ENCODE data around the gene EHMT2. TPM values are rescaled to one million over a fixed set of nuclear protein-coding genes. Genes with fewer than 3 reads are reported as not detected.
A peak's percentile ranks its signal among the peaks of the same experiment; 100 is the strongest.

EHMT2 gene
- total and polyA plus RNA-seq, 2 of the 8 experiments (the other 6 are each of a cell fraction or from before 2014, with no cell fraction given) = 125 to 177 TPM

DNA sequence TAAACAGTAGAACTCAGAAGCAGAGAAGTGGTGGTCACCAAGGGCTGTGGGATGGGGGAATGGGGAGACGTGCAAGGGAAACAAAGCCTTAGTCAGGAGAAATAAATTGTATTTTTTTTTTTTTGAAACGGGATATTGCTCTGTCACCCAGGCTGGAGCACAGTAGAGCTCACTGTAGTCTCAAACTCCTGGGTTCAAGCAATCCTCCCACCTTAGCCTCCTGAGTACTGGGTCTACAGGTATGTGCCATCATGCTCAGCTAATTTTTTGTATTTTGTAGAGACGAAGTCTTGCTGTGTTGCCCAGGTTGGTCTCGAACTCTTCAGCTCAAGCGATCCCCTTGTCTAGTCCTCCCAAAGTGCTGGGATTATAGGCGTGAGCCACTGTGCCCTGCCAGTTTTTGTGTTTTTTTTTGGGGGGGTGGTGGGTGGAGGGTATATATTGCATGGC, 66.6 kb downstream of the EHMT2 start:
- H2BK5ac ChIP-seq (ENCODE audit: low read depth, low read length) = no peak overlapping the region
- no peak overlapping the region for H2BK12ac ChIP-seq (ENCODE audit: low read depth, low read length)
- no peaks in the 10 kb centered on the region for H3K9me3 ChIP-seq (ENCODE audit: insufficient read depth in 2 of 2, low read depth in 1 of 2, low read length in 1 of 2)
- no peak overlapping the region for H4K5ac ChIP-seq (ENCODE audit: insufficient read length, low read depth, low read length)
- H2AFZ ChIP-seq (ENCODE audit: low read length) = no peak overlapping the region
- H3K9ac ChIP-seq (replicated peaks in 1 of 4; ENCODE audit: extremely low read depth in 1 of 4, low read depth in 3 of 4, low read length in 3 of 4) = peak overlapping the region in 1 of 4 experiments; percentile 69; a peak in 2 of 7 replicates
- no peak overlapping the region for H4K8ac ChIP-seq (ENCODE audit: extremely low read depth, insufficient read depth, low read length)
- peaks cover 0 to 3% of the 10 kb centered on the region in 2 experiments for H4K20me1 ChIP-seq (replicated peaks in 1 of 2; ENCODE audit: control insufficient read depth in 1 of 2, insufficient read depth in 2 of 2, low read length in 2 of 2)
- H3K18ac ChIP-seq (ENCODE audit: extremely low read depth, low read length) = no peak overlapping the region
- H3K79me2 ChIP-seq (ENCODE audit: control insufficient read depth in 1 of 2, insufficient read depth in 2 of 2, low read length in 2 of 2) = peaks cover 6 to 35% of the 10 kb centered on the region in 2 experiments
- peaks cover 0 to 6% (median under 1%) of the 10 kb centered on the region in 4 experiments; a peak in 2 of 8 replicates for H3K36me3 ChIP-seq (ENCODE audit: control insufficient read depth in 2 of 4, insufficient read depth in 4 of 4, low read length in 3 of 4)
- H2BK20ac ChIP-seq (ENCODE audit: low read length) = no peak overlapping the region
- H3K56ac ChIP-seq (replicated peaks; ENCODE audit: insufficient read length, low read depth, low read length) = no peak overlapping the region
- H3K14ac ChIP-seq (ENCODE audit: insufficient read length) = no peak overlapping the region
- H2AK5ac ChIP-seq (ENCODE audit: low read depth, low read length) = no peak overlapping the region
- H3K27me3 ChIP-seq (replicated peaks in 1 of 4; ENCODE audit: control insufficient read depth in 3 of 4, extremely low read depth in 1 of 4, insufficient read depth in 3 of 4, low read length in 3 of 4) = no peaks in the 10 kb centered on the region
- H4K91ac ChIP-seq (replicated peaks; ENCODE audit: insufficient read length, low read length) = no peak overlapping the region
- peaks cover 4 to 7% (median 4%) of the 10 kb centered on the region in 4 experiments; a peak in 6 of 7 replicates for H3K4me1 ChIP-seq (replicated peaks in 1 of 4; ENCODE audit: control insufficient read depth in 3 of 4, insufficient read depth in 4 of 4, low read length in 3 of 4)
- ChIA-PET POLR2A (ENCODE audit: partially characterized antibody) (interaction anchor here (0.8 to 11.4 kb wide), 16 partner anchors 8 to 179 kb away, joined by 3 to 189 read pairs (median 4); partner anchors contain the start of genes BAG6, LSM2, LY6G5C and MPIG6B), CTCF (ENCODE audit: partially characterized antibody) (interaction anchor here (0.8 to 3.5 kb wide), 31 partner anchors 10 to 152 kb away, joined by 3 to 27 read pairs (median 6); partner anchors contain the start of genes LSM2, LY6G5C and MPIG6B)
- H2BK15ac ChIP-seq (ENCODE audit: low read length) = no peak overlapping the region
- no peak overlapping the region for H3K27ac ChIP-seq (ENCODE audit: low read depth, low read length)
- DNase-seq (ENCODE audit: low read depth in 1 of 2, low spot score in 2 of 2) = no peak
- H3K4me2 ChIP-seq (ENCODE audit: insufficient read depth in 1 of 2, low read depth in 2 of 2, low read length in 2 of 2) = peak overlapping the region; percentile 81 to 89
- H3K23me2 ChIP-seq (ENCODE audit: low read depth, low read length) = peaks cover 16% of the 10 kb centered on the region
- WGBS, 2 experiments (ENCODE audit: extremely low coverage in 1 of 2, insufficient coverage in 1 of 2, insufficient read length in 1 of 2, insufficient replicate concordance in 2 of 2, low coverage in 1 of 2, low lambda C conversion rate in 2 of 2, missing lambda C conversion rate in 1 of 2) = 78% methylated on average over 6 of the region's 6 CpGs; no CpG with 5 or more reads in 1 of the 2 experiments
- no peak overlapping the region for H2BK120ac ChIP-seq (replicated peaks; ENCODE audit: low read depth, low read length)
- H3K79me1 ChIP-seq (ENCODE audit: low read depth, low read length) = peaks cover 2% of the 10 kb centered on the region; the same call in 1 of the 2 replicates
- H3K23ac ChIP-seq (ENCODE audit: insufficient read length) = no peak overlapping the region
- H3K4me3 ChIP-seq (ENCODE audit: extremely low read depth in 1 of 4, insufficient read depth in 2 of 4, low read depth in 3 of 4, low read length in 4 of 4) = peak overlapping the region; percentile 60 to 91 (median 80)
- H3K4ac ChIP-seq (replicated peaks; ENCODE audit: insufficient read length, low read depth, low read length) = no peak overlapping the region
- FAIRE-seq = no peak
- TF ChIP-seq RAD21 (IDR thresholded peaks at IDR 0.05 in 1 of 2, conservative IDR thresholded peaks at IDR 0.05 in 1 of 2; ENCODE audit: low read depth in 2 of 2, low read length in 2 of 2) = no peak
- TF ChIP-seq, protein P1, sequence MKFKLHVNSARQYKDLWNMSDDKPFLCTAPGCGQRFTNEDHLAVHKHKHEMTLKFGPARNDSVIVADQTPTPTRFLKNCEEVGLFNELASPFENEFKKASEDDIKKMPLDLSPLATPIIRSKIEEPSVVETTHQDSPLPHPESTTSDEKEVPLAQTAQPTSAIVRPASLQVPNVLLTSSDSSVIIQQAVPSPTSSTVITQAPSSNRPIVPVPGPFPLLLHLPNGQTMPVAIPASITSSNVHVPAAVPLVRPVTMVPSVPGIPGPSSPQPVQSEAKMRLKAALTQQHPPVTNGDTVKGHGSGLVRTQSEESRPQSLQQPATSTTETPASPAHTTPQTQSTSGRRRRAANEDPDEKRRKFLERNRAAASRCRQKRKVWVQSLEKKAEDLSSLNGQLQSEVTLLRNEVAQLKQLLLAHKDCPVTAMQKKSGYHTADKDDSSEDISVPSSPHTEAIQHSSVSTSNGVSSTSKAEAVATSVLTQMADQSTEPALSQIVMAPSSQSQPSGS (IDR thresholded peaks at IDR 0.05; ENCODE audit: low read length) = no peak
- no peak for TF ChIP-seq RNF2 (IDR thresholded peaks at IDR 0.05; ENCODE audit: borderline replicate concordance, low read depth, low read length, missing control alignments, poor library complexity, severe bottlenecking)
- TF ChIP-seq CREB1 (IDR thresholded peaks at IDR 0.05) = no peak
- no peak for TF ChIP-seq ASH2L (IDR thresholded peaks at IDR 0.05; ENCODE audit: low read length)
- TF ChIP-seq POLR2A (IDR thresholded peaks at IDR 0.05; ENCODE audit: control extremely low read depth in 1 of 2, low read depth in 2 of 2, low read length in 2 of 2) = no peak
- no peak for TF ChIP-seq CBX8 (IDR thresholded peaks at IDR 0.05; ENCODE audit: borderline replicate concordance, low read depth, low read length)
- no peak for TF ChIP-seq NANOG (IDR thresholded peaks at IDR 0.05; ENCODE audit: insufficient read depth, low read depth, low read length, poor library complexity, severe bottlenecking)
- no peak for TF ChIP-seq SP4 (IDR thresholded peaks at IDR 0.05; ENCODE audit: low read length)
- no peak for TF ChIP-seq KDM4A (IDR thresholded peaks at IDR 0.05; ENCODE audit: low read depth, low read length, severe bottlenecking)
- no peak for TF ChIP-seq KDM1A (IDR thresholded peaks at IDR 0.05; ENCODE audit: borderline replicate concordance, low read length)

Data from H1 (cell line).